GM12892 (cell line): ENCODE data around the gene DRD1. TPM values are rescaled to one million over a fixed set of nuclear protein-coding genes. Genes with fewer than 3 reads are reported as not detected.

Experiments
- DNase-seq: peaks from one replicate; pipeline ENCODE4 v3.0.0; 2011; ENCODE audit not compliant: insufficient read length
- FAIRE-seq: peaks from 2 replicates; lab custom pipeline; 2011; peaks lifted over from hg19 to GRCh38; lab: Jason Lieb, UNC
- POLR2A ChIP-seq: IDR thresholded peaks from 2 replicates; pipeline ENCODE4 v1.6.1; 2011; ENCODE audit warnings: low read depth, low read length, control low read depth
- POLR2AphosphoS5 ChIP-seq: IDR thresholded peaks from 2 replicates; pipeline ENCODE4 v1.6.1; 2011; ENCODE audit warnings: low read depth, low read length, control low read depth
- TAF1 ChIP-seq: IDR thresholded peaks from 2 replicates; pipeline ENCODE4 v1.6.1; 2011; ENCODE audit warnings: low read depth, mild to moderate bottlenecking, control low read depth, low read length, borderline replicate concordance
- polyA plus RNA-seq: library from polyadenylated mRNA; unstranded; fragments of >200 nt; gene quantifications from one replicate; pipeline ENCODE4 v1.2.1, GENCODE V29; 2012; ENCODE audit warnings: missing spikeins, inconsistent platforms; ENCODE audit not compliant: missing spikeins

The DRD1 gene
- polyA plus RNA-seq, result not detected

GRCh38 chr5:175444060-175444904 is at the start of gene DRD1:
Gene DRD1, minus strand, starts transcription at chr5:175444182. Its CDS starts 1,083 bp downstream, at chr5:175443099.
- no peak for FAIRE-seq
- peak; percentile 61 for DNase-seq
- TF ChIP-seq POLR2AphosphoS5 (no peak), TAF1 (no peak), POLR2A (no peak)

- DNase-seq (no peak), FAIRE-seq (no peak)
- TF ChIP-seq POLR2A (no peak), TAF1 (no peak), POLR2AphosphoS5 (no peak)
Observed at GRCh38 chr5:175493726-175494125, 49.7 kb upstream of the DRD1 start.

GRCh38 chr5:175493260-175493659 is 49.3 kb upstream of the DRD1 start:
- FAIRE-seq (no peak), DNase-seq (no peak)
- TF ChIP-seq POLR2AphosphoS5 (no peak), POLR2A (no peak), TAF1 (no peak)

GRCh38 chr5:175491223-175491622 is 47.2 kb upstream of the DRD1 start:
- DNase-seq (no peak), FAIRE-seq (no peak)
- TF ChIP-seq TAF1 (no peak), POLR2A (no peak), POLR2AphosphoS5 (no peak)

- TF ChIP-seq TAF1, result no peak
- TF ChIP-seq POLR2A, result no peak
- TF ChIP-seq POLR2AphosphoS5, result no peak
- DNase-seq (no peak), FAIRE-seq (no peak)
Observed at GRCh38 chr5:175489693-175490443, 45.9 kb upstream of the DRD1 start.

GRCh38 chr5:175487514-175488222 is 43.7 kb upstream of the DRD1 start:
- no peak for DNase-seq
- TF ChIP-seq POLR2AphosphoS5, result no peak
- no peak for TF ChIP-seq TAF1
- FAIRE-seq, result no peak

- no peak for TF ChIP-seq POLR2A
- no peak for TF ChIP-seq POLR2AphosphoS5
- no peak for TF ChIP-seq TAF1
- FAIRE-seq (no peak), DNase-seq (no peak)
Observed at GRCh38 chr5:175485631-175486030, 41.6 kb upstream of the DRD1 start.

GRCh38 chr5:175484829-175485228 is 40.8 kb upstream of the DRD1 start:
- no peak for FAIRE-seq

GRCh38 chr5:175484322-175484721 is 40.3 kb upstream of the DRD1 start:
- FAIRE-seq (no peak), DNase-seq (no peak)
- no peak; the same call in 1 of the 2 replicates for TF ChIP-seq POLR2AphosphoS5
- TF ChIP-seq POLR2A, result no peak
- no peak for TF ChIP-seq TAF1

More at GRCh38 chr5:175484829-175485228, 40.8 kb upstream of the DRD1 start:
- no peak for DNase-seq
- TF ChIP-seq POLR2A (no peak), TAF1 (no peak), POLR2AphosphoS5 (no peak)

- no peak for TF ChIP-seq TAF1
- no peak for TF ChIP-seq POLR2A
- TF ChIP-seq POLR2AphosphoS5, result no peak
- FAIRE-seq (no peak), DNase-seq (no peak)
Observed at GRCh38 chr5:175483337-175483736, 39.4 kb upstream of the DRD1 start.
